Uterus (tissue), 4 donors: ENCODE results near the gene SRRM2. TPM values are rescaled to one million over a fixed set of nuclear protein-coding genes. Genes with fewer than 3 reads are reported as not detected.

ENCODE experiments used
- DNase-seq, 2 donors: peaks; one replicate each; pipeline ENCODE4 v3.0.0-alpha.2; 2019 to 2020
- H3K27ac ChIP-seq, 2 donors: fragments of 200-600 bp; sonication (generic); 1 replicate in 1 of 2; 2 replicates in 1 of 2; pipeline ENCODE4 v1.5.1; 2016 to 2018
- H3K27me3 ChIP-seq, 2 donors: fragments of 200-600 bp; sonication (generic); one replicate each; pipeline ENCODE4 v1.5.1; 2018 to 2019; ENCODE audit warnings: control low read depth in 1 of 2
- H3K36me3 ChIP-seq, 2 donors: fragments of 200-600 bp; sonication (generic); one replicate each; pipeline ENCODE4 v1.5.1; 2019; ENCODE audit warnings: control low read depth in 1 of 2
- H3K4me1 ChIP-seq, 2 donors: fragments of 200-600 bp; sonication (generic); one replicate each; pipeline ENCODE4 v1.5.1; 2018 to 2019; ENCODE audit warnings: control low read depth in 1 of 2
- H3K4me3 ChIP-seq, 2 donors: fragments of 200-600 bp; sonication (generic); 1 replicate in 1 of 2; 2 replicates in 1 of 2; pipeline ENCODE4 v1.5.1; 2018 to 2019; ENCODE audit warnings: mild to moderate bottlenecking in 1 of 2
- H3K9me3 ChIP-seq, 2 donors: fragments of 200-600 bp; sonication (generic); one replicate each; pipeline ENCODE4 v1.5.1; 2019; ENCODE audit warnings: control low read depth in 1 of 2
- CTCF ChIP-seq, 4 experiments: fragments of 200-600 bp in 2 of 4; fragments of 450-650 bp in 2 of 4; sonication (generic) in 2 of 4; IDR thresholded peaks; one replicate each; pipeline ENCODE4 v1.5.1; 2016 to 2019; ENCODE audit warnings: antibody characterized with exemption in 4 of 4, mild to moderate bottlenecking in 2 of 4, moderate library complexity in 1 of 4
- POLR2A ChIP-seq, 2 donors: fragments of 450-650 bp; IDR thresholded peaks; one replicate each; pipeline ENCODE4 v1.6.1; 2016; ENCODE audit warnings: antibody characterized with exemption in 2 of 2, mild to moderate bottlenecking in 1 of 2, moderate library complexity in 1 of 2
- intact Hi-C: fragments of 100-400 bp; cut with DNase I; formaldehyde crosslinking; loops from one replicate; pipeline ENCODE4 v1.15.1; 2023; ENCODE audit warnings: low total_unique reads
- total RNA-seq, 4 donors: library from RNA; depleted of rRNA in 3 of 4; stranded (reverse); fragments of >200 nt in 3 of 4; gene quantifications; one replicate each; pipeline versions ENCODE4 v1.1.0 to v1.2.4, GENCODE V29; 2014 to 2023
- donor health status: DM: yes; HTN: yes; CAD: no.

Gene SRRM2
- total RNA-seq, 4 donors from 2014 or later = 92.7 to 900 (median 121) TPM

- H3K27me3 ChIP-seq = peaks cover 6 to 22% of the 10 kb centered on the region in 2 donors
- no peaks in the 10 kb centered on the region for H3K9me3 ChIP-seq
- no peaks in the 10 kb centered on the region for H3K4me1 ChIP-seq
- intact Hi-C loops = no loop called here
- H3K36me3 ChIP-seq = no peaks in the 10 kb centered on the region
- DNase-seq = peak in 1 of 2 donors; percentile 5
- H3K4me3 ChIP-seq = no peak overlapping the region
- TF ChIP-seq CTCF (IDR thresholded peaks at IDR 0.05) (no peak), POLR2A (IDR thresholded peaks at IDR 0.05) (no peak)
- no peak overlapping the region for H3K27ac ChIP-seq
Observed at GRCh38 chr16:2783581-2784357, 31.3 kb downstream of the SRRM2 start.

- H3K27ac ChIP-seq = no peak overlapping the region
- DNase-seq = peak; percentile 13
- no peaks in the 10 kb centered on the region for H3K9me3 ChIP-seq
- no peak overlapping the region for H3K4me3 ChIP-seq
- peaks cover 6 to 22% of the 10 kb centered on the region in 2 donors for H3K27me3 ChIP-seq
- no peak for TF ChIP-seq POLR2A (IDR thresholded peaks at IDR 0.05)
- TF ChIP-seq CTCF (IDR thresholded peaks at IDR 0.05) = no peak
- no peaks in the 10 kb centered on the region for H3K36me3 ChIP-seq
- H3K4me1 ChIP-seq = no peaks in the 10 kb centered on the region
- intact Hi-C loops = no loop called here
Observed at GRCh38 chr16:2784358-2785100, 32.1 kb downstream of the SRRM2 start.

- Histone ChIP-seq H3K4me1 (no peaks in the 10 kb centered on the region), H3K9me3 (no peaks in the 10 kb centered on the region), H3K36me3 (no peaks in the 10 kb centered on the region), H3K27ac (no peak overlapping the region), H3K27me3 (peaks cover 6 to 22% of the 10 kb centered on the region in 2 donors), H3K4me3 (peak overlapping the region in 1 of 2 donors; percentile 15)
- DNase-seq = peak in 1 of 2 donors; percentile 13
- TF ChIP-seq CTCF (IDR thresholded peaks at IDR 0.05) (no peak), POLR2A (IDR thresholded peaks at IDR 0.05) (no peak)
- intact Hi-C loops = no loop called here
Observed at GRCh38 chr16:2785101-2785991, 32.9 kb downstream of the SRRM2 start.

GRCh38 chr16:2786061-2786825 is 33.8 kb downstream of the SRRM2 start:
- Histone ChIP-seq H3K36me3 (no peaks in the 10 kb centered on the region), H3K27me3 (peaks cover 6 to 22% of the 10 kb centered on the region in 2 donors), H3K4me1 (no peaks in the 10 kb centered on the region), H3K9me3 (no peaks in the 10 kb centered on the region), H3K4me3 (no peak overlapping the region), H3K27ac (no peak overlapping the region)
- TF ChIP-seq POLR2A (IDR thresholded peaks at IDR 0.05) (no peak), CTCF (IDR thresholded peaks at IDR 0.05) (no peak)
- intact Hi-C loops = no loop called here
- no peak for DNase-seq
